SK-N-SH (cell line): Measurements from ENCODE around the gene TNPO2. TPM values are rescaled to one million over a fixed set of nuclear protein-coding genes. Genes with fewer than 3 reads are reported as not detected.

Experiments
- CTCF ChIA-PET: fragments of 300-600, 350-600 bp; formaldehyde crosslinking; extraction: SDS; loops from one replicate; lab custom pipeline; 2021; lab: Yijun Ruan, JAX
- POLR2A ChIA-PET: fragments of 350-600 bp; sonication (Branson Sonifier 250); formaldehyde crosslinking; extraction: SDS; loops from one replicate; lab custom pipeline; 2020; ENCODE audit warnings: antibody characterized with exemption, inconsistent platforms; lab: Yijun Ruan, JAX
- DNase-seq: peaks from one replicate; pipeline ENCODE4 v3.0.0; 2012
- H2AFZ ChIP-seq: fragments of 200-600 bp; sonication (generic); 2 replicates; pipeline ENCODE4 v1.8.1; 2016; ENCODE audit warnings: antibody characterized with exemption, mild to moderate bottlenecking, low read depth
- H3F3A ChIP-seq: fragments of 200-600 bp; sonication (generic); replicated peaks from 2 replicates; pipeline ENCODE3; 2016; ENCODE audit warnings: antibody characterized with exemption, mild to moderate bottlenecking; ENCODE audit not compliant: insufficient read depth
- H3K27ac ChIP-seq, 2 experiments: fragments of 200-500 bp in 1 of 2; fragments of 200-600 bp in 1 of 2; sonication (Bioruptor generic) in 1 of 2; sonication (generic), shearing (Covaris generic) in 1 of 2; 2 replicates each; pipeline versions ENCODE4 v1.5.1 to v1.6.1; 2014 to 2016; ENCODE audit warnings: low read depth in 2 of 2, inconsistent platforms in 1 of 2, low read length in 1 of 2, mild to moderate bottlenecking in 1 of 2, mixed read lengths in 1 of 2
- H3K27me3 ChIP-seq: fragments of 200-600 bp; sonication (generic), shearing (Covaris generic); 2 replicates; pipeline ENCODE4 v1.6.1; 2016; ENCODE audit warnings: mixed run types; ENCODE audit not compliant: insufficient read depth
- H3K36me3 ChIP-seq, 2 experiments: fragments of 200-500 bp in 1 of 2; fragments of 200-600 bp in 1 of 2; sonication (Bioruptor generic) in 1 of 2; sonication (generic) in 1 of 2; replicated peaks in 1 of 2; 2 replicates each; pipeline versions ENCODE3 to v1.5.1; 2014 to 2016; ENCODE audit warnings: low read length in 1 of 2, mild to moderate bottlenecking in 1 of 2; ENCODE audit not compliant: insufficient read depth in 2 of 2, control insufficient read depth in 1 of 2
- H3K4me1 ChIP-seq, 2 experiments: fragments of 200-500 bp in 1 of 2; fragments of 200-600 bp in 1 of 2; sonication (Bioruptor generic) in 1 of 2; sonication (generic), shearing (Covaris generic) in 1 of 2; 2 replicates each; pipeline versions ENCODE4 v1.5.1 to v1.6.1; 2014 to 2016; ENCODE audit warnings: low read depth in 1 of 2, low read length in 1 of 2, mixed run types in 1 of 2; ENCODE audit not compliant: insufficient read depth in 2 of 2, control insufficient read depth in 1 of 2
- H3K4me2 ChIP-seq: fragments of 200-600 bp; sonication (generic), shearing (Covaris generic); 2 replicates; pipeline ENCODE4 v1.6.1; 2017; ENCODE audit warnings: mixed run types
- H3K4me3 ChIP-seq, 2 experiments: fragments of 200-500 bp in 1 of 2; fragments of 200-600 bp in 1 of 2; sonication (Bioruptor generic) in 1 of 2; sonication (generic), shearing (Covaris generic) in 1 of 2; 2 replicates each; pipeline versions ENCODE4 v1.5.1 to v1.8.1; 2014 to 2016; ENCODE audit warnings: low read depth in 2 of 2, inconsistent platforms in 1 of 2, low read length in 1 of 2, mild to moderate bottlenecking in 1 of 2, mixed read lengths in 1 of 2, moderate library complexity in 1 of 2
- H3K79me2 ChIP-seq: fragments of 200-600 bp; sonication (generic); 2 replicates; pipeline ENCODE4 v1.8.1; 2017; ENCODE audit warnings: mild to moderate bottlenecking; ENCODE audit not compliant: insufficient read depth
- H3K9ac ChIP-seq: fragments of 200-600 bp; sonication (generic); 2 replicates; pipeline ENCODE4 v1.6.1; 2017; ENCODE audit warnings: mixed run types
- H3K9me2 ChIP-seq: fragments of 200-600 bp; sonication (generic); 2 replicates; pipeline ENCODE4 v1.6.1; 2017; ENCODE audit warnings: mixed run types
- H3K9me3 ChIP-seq: fragments of 200-600 bp; sonication (generic); 2 replicates; pipeline ENCODE4 v1.6.1; 2017; ENCODE audit warnings: mixed run types, mild to moderate bottlenecking, moderate library complexity
- H4K20me1 ChIP-seq: fragments of 200-600 bp; sonication (generic); 2 replicates; pipeline ENCODE4 v1.6.1; 2017; ENCODE audit warnings: mild to moderate bottlenecking, mixed run types; ENCODE audit not compliant: insufficient read depth
- CHD2 ChIP-seq: fragments of 150-350 bp; IDR thresholded peaks from 2 replicates; pipeline ENCODE4 v1.6.1; 2018; ENCODE audit warnings: low read length; ENCODE audit not compliant: partially characterized antibody
- ELF1 ChIP-seq: IDR thresholded peaks from 2 replicates; pipeline ENCODE4 v1.4.0; 2012
- EZH2phosphoT487 ChIP-seq: fragments of 200-600 bp; sonication (generic); IDR thresholded peaks from 2 replicates; pipeline ENCODE4 v1.6.1; 2017; ENCODE audit warnings: low read depth, mixed run types, mild to moderate bottlenecking, antibody characterized with exemption, moderate library complexity, borderline replicate concordance
- FOXM1 ChIP-seq: IDR thresholded peaks from 2 replicates; pipeline ENCODE4 v1.4.0; 2012; ENCODE audit warnings: low read depth, mild to moderate bottlenecking
- GABPA ChIP-seq: IDR thresholded peaks from 2 replicates; pipeline ENCODE4 v1.4.0; 2012; ENCODE audit warnings: low read depth, mild to moderate bottlenecking
- GATA2 ChIP-seq: sonication (generic); formaldehyde crosslinking; IDR thresholded peaks from 2 replicates; pipeline ENCODE4 v1.5.0; 2020; ENCODE audit warnings: mild to moderate bottlenecking, missing genetic modification reagents
- MXI1 ChIP-seq: IDR thresholded peaks from 2 replicates; pipeline ENCODE4 v1.6.1; 2012; ENCODE audit warnings: mild to moderate bottlenecking, low read depth, low read length, improper control_type of control experiment
- NRF1 ChIP-seq: IDR thresholded peaks from 2 replicates; pipeline ENCODE4 v1.6.1; 2012; ENCODE audit warnings: low read depth, mild to moderate bottlenecking, low read length
- POLR2AphosphoS5 ChIP-seq: IDR thresholded peaks from 2 replicates; pipeline ENCODE4 v1.6.1; 2012; ENCODE audit warnings: low read depth, low read length
- RCOR1 ChIP-seq: fragments of 150-350 bp; IDR thresholded peaks from 2 replicates; pipeline ENCODE4 v1.6.1; 2017; ENCODE audit warnings: antibody characterized with exemption, low read length
- SIN3A ChIP-seq: IDR thresholded peaks from 2 replicates; pipeline ENCODE4 v1.6.1; 2012; ENCODE audit warnings: low read depth, mild to moderate bottlenecking, low read length, moderate library complexity, borderline replicate concordance
- SMC3 ChIP-seq: IDR thresholded peaks from 2 replicates; pipeline ENCODE4 v1.6.1; 2012; ENCODE audit warnings: low read depth, low read length, improper control_type of control experiment
- TAF1 ChIP-seq: IDR thresholded peaks from 2 replicates; pipeline ENCODE4 v1.6.1; 2012; ENCODE audit warnings: low read depth, mild to moderate bottlenecking, low read length, moderate library complexity, borderline replicate concordance
- TCF12 ChIP-seq: IDR thresholded peaks from 2 replicates; pipeline ENCODE4 v1.4.0; 2012
- WGBS: methylation state at CpG from one replicate; pipeline ENCODE4 v1.1.6; 2017; ENCODE audit warnings: low lambda C conversion rate; 5-methylcytosine and 5-hydroxymethylcytosine counted together
- polyA plus RNA-seq, 3 experiments: library from polyadenylated mRNA; depleted of rRNA; stranded (reverse); fragments of >200 nt; gene quantifications; 2 replicates each; pipeline ENCODE4 v1.2.3, GENCODE V29; 2012
- TF ChIP-seq, protein P1 (sequence below): fragments of 200-600 bp; sonication (generic); IDR thresholded peaks from 2 replicates; pipeline ENCODE4 v1.6.1; 2017; ENCODE audit warnings: antibody characterized with exemption, mild to moderate bottlenecking, moderate library complexity
- TF ChIP-seq, protein P2 (sequence below): IDR thresholded peaks from 2 replicates; pipeline ENCODE4 v1.4.0; 2012; ENCODE audit warnings: low read depth, borderline replicate concordance
- TF ChIP-seq, protein P3 (sequence below): IDR thresholded peaks from 2 replicates; pipeline ENCODE4 v1.4.0; 2012; ENCODE audit warnings: low read depth, borderline replicate concordance
- TF ChIP-seq, protein P4 (sequence below): IDR thresholded peaks from 2 replicates; pipeline ENCODE4 v1.4.0; 2012; ENCODE audit warnings: low read depth
- TF ChIP-seq, protein P5 (sequence below): fragments of 150-350 bp; IDR thresholded peaks from 2 replicates; pipeline ENCODE4 v1.6.1; 2017; ENCODE audit warnings: antibody characterized with exemption, low read length, low read depth, borderline replicate concordance

The TNPO2 gene
- polyA plus RNA-seq, 1 of the 3 experiments (the other 2 are of a cell fraction) = 82.4 TPM

DNA sequence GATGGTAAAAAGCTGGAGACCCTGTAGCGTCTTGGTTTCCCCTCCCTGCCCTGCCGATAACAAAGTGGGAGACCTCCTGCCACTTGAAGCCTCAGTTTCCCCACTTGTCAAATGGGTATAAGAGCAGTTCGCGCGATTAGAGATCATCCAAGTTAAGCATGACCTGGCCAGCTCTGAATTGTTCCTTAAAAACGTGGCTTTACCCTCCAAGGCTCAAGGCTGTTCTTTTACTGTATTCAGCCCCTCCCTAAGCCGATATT, 421 bp downstream of the TNPO2 start:
- no peak for DNase-seq
- POLR2A ChIA-PET = interaction anchor here (0.6 to 1.6 kb wide), 9 partner anchors 8 to 223 kb away, joined by 3 to 6 read pairs (median 4); partner anchors contain the start of genes FBXW9, JUNB and RAD23A
- CTCF ChIA-PET = interaction anchor here (0.7 to 3.8 kb wide), 5 partner anchors 9 to 125 kb away, joined by 3 to 25 read pairs (median 4); partner anchors contain the start of gene TRIR
- peaks cover 9 to 14% of the 10 kb centered on the region in 2 experiments for H3K36me3 ChIP-seq
- WGBS = 0% methylated on average over 7 of the region's 7 CpGs
- no peaks in the 10 kb centered on the region for H3K9me3 ChIP-seq
- no peaks in the 10 kb centered on the region for H4K20me1 ChIP-seq
- H3K4me1 ChIP-seq = peaks cover 7 to 8% of the 10 kb centered on the region in 2 experiments; a peak in 3 of 4 replicates
- peak overlapping the region; percentile 88 to 89 for H3K27ac ChIP-seq
- TF ChIP-seq, protein P1, sequence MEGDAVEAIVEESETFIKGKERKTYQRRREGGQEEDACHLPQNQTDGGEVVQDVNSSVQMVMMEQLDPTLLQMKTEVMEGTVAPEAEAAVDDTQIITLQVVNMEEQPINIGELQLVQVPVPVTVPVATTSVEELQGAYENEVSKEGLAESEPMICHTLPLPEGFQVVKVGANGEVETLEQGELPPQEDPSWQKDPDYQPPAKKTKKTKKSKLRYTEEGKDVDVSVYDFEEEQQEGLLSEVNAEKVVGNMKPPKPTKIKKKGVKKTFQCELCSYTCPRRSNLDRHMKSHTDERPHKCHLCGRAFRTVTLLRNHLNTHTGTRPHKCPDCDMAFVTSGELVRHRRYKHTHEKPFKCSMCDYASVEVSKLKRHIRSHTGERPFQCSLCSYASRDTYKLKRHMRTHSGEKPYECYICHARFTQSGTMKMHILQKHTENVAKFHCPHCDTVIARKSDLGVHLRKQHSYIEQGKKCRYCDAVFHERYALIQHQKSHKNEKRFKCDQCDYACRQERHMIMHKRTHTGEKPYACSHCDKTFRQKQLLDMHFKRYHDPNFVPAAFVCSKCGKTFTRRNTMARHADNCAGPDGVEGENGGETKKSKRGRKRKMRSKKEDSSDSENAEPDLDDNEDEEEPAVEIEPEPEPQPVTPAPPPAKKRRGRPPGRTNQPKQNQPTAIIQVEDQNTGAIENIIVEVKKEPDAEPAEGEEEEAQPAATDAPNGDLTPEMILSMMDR = no peak
- no peak for TF ChIP-seq CHD2
- peak overlapping the region; percentile 63 to 77 for H3K4me3 ChIP-seq
- peaks cover 21% of the 10 kb centered on the region for H3F3A ChIP-seq
- peak overlapping the region; percentile 95 for H3K9ac ChIP-seq
- H2AFZ ChIP-seq = peak overlapping the region; percentile 75
- H3K4me2 ChIP-seq = peak overlapping the region; percentile 89
- H3K9me2 ChIP-seq = no peaks in the 10 kb centered on the region
- peaks cover 52% of the 10 kb centered on the region for H3K79me2 ChIP-seq
- H3K27me3 ChIP-seq = no peaks in the 10 kb centered on the region

DNA sequence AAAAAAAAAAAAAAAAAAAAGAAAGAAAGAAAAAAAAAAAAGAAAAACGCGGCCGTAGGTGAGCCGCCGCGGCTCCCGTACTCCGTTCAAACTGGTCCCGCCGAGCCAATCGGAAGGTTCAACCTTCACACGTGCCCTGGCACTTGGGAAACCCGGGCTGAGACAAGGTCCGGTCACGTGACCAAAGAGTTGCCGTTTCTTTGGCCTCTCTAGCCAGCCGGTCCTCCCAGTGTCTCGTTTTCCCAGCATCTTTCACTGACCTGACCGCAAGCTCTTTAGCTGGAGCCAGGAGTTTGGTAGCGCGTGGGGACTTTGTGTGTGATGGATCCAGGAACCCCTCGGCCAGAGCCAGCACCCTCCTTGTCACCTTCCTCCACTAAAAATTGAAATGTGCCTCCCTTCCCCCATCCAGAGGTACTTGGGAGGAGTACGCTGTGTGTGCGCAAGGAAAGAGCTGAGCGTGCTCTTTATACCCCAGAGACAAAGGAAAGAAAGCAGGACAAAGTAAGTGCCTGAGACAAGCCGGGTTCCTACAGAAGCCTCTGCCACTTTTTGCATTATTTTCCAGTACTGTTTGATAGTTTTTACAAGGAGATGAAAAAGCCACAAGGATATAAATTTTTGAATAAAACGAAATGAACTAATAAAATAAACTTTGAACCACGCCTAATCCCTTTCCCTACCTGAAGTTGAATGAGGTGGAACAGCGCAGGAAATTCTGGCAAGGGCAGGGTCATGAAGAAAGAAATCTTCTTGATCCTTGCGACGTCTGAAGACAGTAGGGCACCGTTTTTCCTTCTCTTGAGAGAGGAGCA, 959 bp downstream of the TNPO2 start:
- WGBS = 1% methylated on average over 29 of the region's 32 CpGs
- no peaks in the 10 kb centered on the region for H4K20me1 ChIP-seq
- H3F3A ChIP-seq = peaks cover 17% of the 10 kb centered on the region
- peak overlapping the region; percentile 75 for H2AFZ ChIP-seq
- peaks cover 10 to 16% of the 10 kb centered on the region in 2 experiments for H3K36me3 ChIP-seq
- CTCF ChIA-PET = interaction anchor here (0.7 to 3.8 kb wide), 10 partner anchors 10 to 125 kb away, joined by 3 to 25 read pairs (median 4); partner anchors contain the start of genes GET3 and TRIR
- H3K4me2 ChIP-seq = peak overlapping the region; percentile 99
- peak overlapping the region; percentile 89 for H3K27ac ChIP-seq
- H3K4me1 ChIP-seq = peaks cover 7 to 8% of the 10 kb centered on the region in 2 experiments; a peak in 3 of 4 replicates
- no peaks in the 10 kb centered on the region for H3K9me2 ChIP-seq
- no peaks in the 10 kb centered on the region for H3K9me3 ChIP-seq
- peak overlapping the region; percentile 95 for H3K9ac ChIP-seq
- peak overlapping the region; percentile 63 to 85 for H3K4me3 ChIP-seq
- peaks cover 57% of the 10 kb centered on the region for H3K79me2 ChIP-seq
- POLR2A ChIA-PET = interaction anchor here (0.6 to 1.7 kb wide), 13 partner anchors 9 to 223 kb away, joined by 3 to 6 read pairs (median 3); partner anchors contain the start of genes FBXW9, GET3, JUNB and RAD23A
- no peaks in the 10 kb centered on the region for H3K27me3 ChIP-seq
- peak; percentile 96 for DNase-seq
- TF ChIP-seq, protein P2, sequence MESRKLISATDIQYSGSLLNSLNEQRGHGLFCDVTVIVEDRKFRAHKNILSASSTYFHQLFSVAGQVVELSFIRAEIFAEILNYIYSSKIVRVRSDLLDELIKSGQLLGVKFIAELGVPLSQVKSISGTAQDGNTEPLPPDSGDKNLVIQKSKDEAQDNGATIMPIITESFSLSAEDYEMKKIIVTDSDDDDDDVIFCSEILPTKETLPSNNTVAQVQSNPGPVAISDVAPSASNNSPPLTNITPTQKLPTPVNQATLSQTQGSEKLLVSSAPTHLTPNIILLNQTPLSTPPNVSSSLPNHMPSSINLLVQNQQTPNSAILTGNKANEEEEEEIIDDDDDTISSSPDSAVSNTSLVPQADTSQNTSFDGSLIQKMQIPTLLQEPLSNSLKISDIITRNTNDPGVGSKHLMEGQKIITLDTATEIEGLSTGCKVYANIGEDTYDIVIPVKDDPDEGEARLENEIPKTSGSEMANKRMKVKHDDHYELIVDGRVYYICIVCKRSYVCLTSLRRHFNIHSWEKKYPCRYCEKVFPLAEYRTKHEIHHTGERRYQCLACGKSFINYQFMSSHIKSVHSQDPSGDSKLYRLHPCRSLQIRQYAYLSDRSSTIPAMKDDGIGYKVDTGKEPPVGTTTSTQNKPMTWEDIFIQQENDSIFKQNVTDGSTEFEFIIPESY = peak; percentile 53; the same call in 1 of the 2 replicates
- peak; percentile 27 for TF ChIP-seq CHD2
- TF ChIP-seq FOXM1 = peak; percentile 42; the same call in 1 of the 2 replicates
- peak; percentile 69; the same call in 1 of the 2 replicates for TF ChIP-seq ELF1
- TF ChIP-seq MXI1 = peak; percentile 90
- 0 out of 2 replicates have a peak, but pooled peaks have one; percentile 16 for TF ChIP-seq NRF1
- TF ChIP-seq GATA2 (CRISPR knock-in tag) = no peak
- 0 out of 2 replicates have a peak, but pooled peaks have one; percentile 33 for TF ChIP-seq RCOR1
- no peak; the same call in 1 of the 2 replicates for TF ChIP-seq TCF12
- peak; percentile 76 for TF ChIP-seq POLR2AphosphoS5
- TF ChIP-seq GABPA = peak; percentile 78
- no peak for TF ChIP-seq SMC3
- TF ChIP-seq, protein P3, sequence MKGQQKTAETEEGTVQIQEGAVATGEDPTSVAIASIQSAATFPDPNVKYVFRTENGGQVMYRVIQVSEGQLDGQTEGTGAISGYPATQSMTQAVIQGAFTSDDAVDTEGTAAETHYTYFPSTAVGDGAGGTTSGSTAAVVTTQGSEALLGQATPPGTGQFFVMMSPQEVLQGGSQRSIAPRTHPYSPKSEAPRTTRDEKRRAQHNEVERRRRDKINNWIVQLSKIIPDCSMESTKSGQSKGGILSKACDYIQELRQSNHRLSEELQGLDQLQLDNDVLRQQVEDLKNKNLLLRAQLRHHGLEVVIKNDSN = peak; percentile 99
- peak; percentile 80 for TF ChIP-seq TAF1
- TF ChIP-seq, protein P4, sequence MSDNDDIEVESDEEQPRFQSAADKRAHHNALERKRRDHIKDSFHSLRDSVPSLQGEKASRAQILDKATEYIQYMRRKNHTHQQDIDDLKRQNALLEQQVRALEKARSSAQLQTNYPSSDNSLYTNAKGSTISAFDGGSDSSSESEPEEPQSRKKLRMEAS = peak; percentile 92
- no peak for TF ChIP-seq EZH2phosphoT487
- TF ChIP-seq SIN3A = peak; percentile 89
- TF ChIP-seq, protein P5, sequence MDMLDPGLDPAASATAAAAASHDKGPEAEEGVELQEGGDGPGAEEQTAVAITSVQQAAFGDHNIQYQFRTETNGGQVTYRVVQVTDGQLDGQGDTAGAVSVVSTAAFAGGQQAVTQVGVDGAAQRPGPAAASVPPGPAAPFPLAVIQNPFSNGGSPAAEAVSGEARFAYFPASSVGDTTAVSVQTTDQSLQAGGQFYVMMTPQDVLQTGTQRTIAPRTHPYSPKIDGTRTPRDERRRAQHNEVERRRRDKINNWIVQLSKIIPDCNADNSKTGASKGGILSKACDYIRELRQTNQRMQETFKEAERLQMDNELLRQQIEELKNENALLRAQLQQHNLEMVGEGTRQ = peak; percentile 96
